HepG2 (cell line): ENCODE data around the gene SNRPD1. TPM values are rescaled to one million over a fixed set of nuclear protein-coding genes. Genes with fewer than 3 reads are reported as not detected.

Source experiments
- ATAC-seq: fragments of 200-7000 bp; cut with Tn5 transposase; 3 replicates; pipeline ENCODE4 v1.9.1; 2020; ENCODE audit warnings: mild to moderate bottlenecking, moderate library complexity
- BruUV-seq: library from RNA; stranded (reverse); fragments of 400-500 nt; replicated peaks from 2 replicates; lab custom pipeline; 2021; lab: Mats Ljungman, UMichigan
- CTCF ChIA-PET: fragments of 300-600 bp; formaldehyde crosslinking; extraction: SDS; loops from one replicate; lab custom pipeline; 2021; ENCODE audit warnings: low total read pairs, inconsistent platforms, low intra/inter-chr PET ratio; lab: Yijun Ruan, JAX
- POLR2A ChIA-PET: fragments of 350-600 bp; sonication (Branson Sonifier 250); formaldehyde crosslinking; loops from one replicate; lab custom pipeline; 2020; ENCODE audit warnings: antibody characterized with exemption, inconsistent platforms; lab: Yijun Ruan, JAX
- DNase-seq: peaks from one replicate; pipeline ENCODE4 v3.0.0-alpha.2; 2015; ENCODE audit warnings: low spot score
- FAIRE-seq: peaks from 3 replicates; lab custom pipeline; 2011; peaks lifted over from hg19 to GRCh38; lab: Jason Lieb, UNC
- H2AFZ ChIP-seq: one replicate; pipeline ENCODE4 v1.6.1; 2011; ENCODE audit warnings: low read length, inconsistent platforms
- H3K27ac ChIP-seq: fragments of 300-600 bp; 3 replicates; pipeline ENCODE4 v1.8.0; 2011; ENCODE audit warnings: mixed run types, mild to moderate bottlenecking, mixed read lengths, low read length, inconsistent platforms; ENCODE audit not compliant: insufficient read depth; ENCODE audit errors: extremely low read length
- H3K27me3 ChIP-seq, 2 experiments: fragments of 200-600 bp in 1 of 2; 2 replicates in 1 of 2; 3 replicates in 1 of 2; pipeline versions ENCODE4 v1.6.0 to v1.8.0; 2011; ENCODE audit warnings: low read length in 2 of 2, mild to moderate bottlenecking in 2 of 2, moderate library complexity in 2 of 2, inconsistent platforms in 1 of 2; ENCODE audit not compliant: insufficient read depth in 2 of 2, control insufficient read depth in 1 of 2
- H3K36me3 ChIP-seq, 2 experiments: fragments of 200-600 bp in 1 of 2; replicated peaks in 1 of 2; 2 replicates in 1 of 2; 3 replicates in 1 of 2; pipeline versions ENCODE4 v1.5.1 to v1.8.0; 2011; ENCODE audit warnings: low read length in 2 of 2, inconsistent platforms in 1 of 2; ENCODE audit not compliant: insufficient read depth in 2 of 2, control insufficient read depth in 1 of 2
- H3K4me1 ChIP-seq: 2 replicates; pipeline ENCODE4 v1.5.1; 2012; ENCODE audit warnings: low read length, inconsistent platforms; ENCODE audit not compliant: insufficient read depth
- H3K4me2 ChIP-seq: 2 replicates; pipeline ENCODE4 v1.6.0; 2011; ENCODE audit warnings: low read depth, low read length, inconsistent platforms
- H3K4me3 ChIP-seq, 3 experiments: fragments of 200-600 bp in 1 of 3; sonication (generic), shearing (Covaris generic) in 1 of 3; replicated peaks in 1 of 3; 2 replicates each; pipeline ENCODE4 v1.5.1; 2011 to 2016; ENCODE audit warnings: low read length in 3 of 3, inconsistent platforms in 2 of 3, low read depth in 2 of 3, mild to moderate bottlenecking in 2 of 3, control low read depth in 1 of 3, mixed read lengths in 1 of 3; ENCODE audit not compliant: insufficient read depth in 1 of 3
- H3K79me2 ChIP-seq: one replicate; pipeline ENCODE4 v1.6.1; 2011; ENCODE audit warnings: low read length, inconsistent platforms; ENCODE audit not compliant: insufficient read depth
- H3K9ac ChIP-seq: 2 replicates; pipeline ENCODE4 v1.6.0; 2011; ENCODE audit warnings: mild to moderate bottlenecking, low read depth, low read length, inconsistent platforms; ENCODE audit not compliant: insufficient read depth
- H3K9me3 ChIP-seq: 2 replicates; pipeline ENCODE4 v1.5.1; 2012; ENCODE audit warnings: mild to moderate bottlenecking, low read length
- H4K20me1 ChIP-seq: 2 replicates; pipeline ENCODE4 v1.6.0; 2011; ENCODE audit warnings: inconsistent platforms, mild to moderate bottlenecking, low read length, moderate library complexity; ENCODE audit not compliant: insufficient read depth
- BORCS8-MEF2B ChIP-seq: sonication (generic); formaldehyde crosslinking; IDR thresholded peaks from 2 replicates; pipeline ENCODE4 v1.8.0; 2022; ENCODE audit warnings: mild to moderate bottlenecking, missing genetic modification reagents
- DPF2 ChIP-seq: sonication (generic); formaldehyde crosslinking; IDR thresholded peaks from 2 replicates; pipeline ENCODE4 v1.4.0; 2020; ENCODE audit warnings: mild to moderate bottlenecking, low read depth, missing genetic modification reagents, borderline replicate concordance
- GMEB2 ChIP-seq: IDR thresholded peaks from 2 replicates; pipeline ENCODE4 v1.6.1; 2016; ENCODE audit warnings: missing biosample characterization, missing genetic modification reagents, low read depth
- MIER2 ChIP-seq: IDR thresholded peaks from 2 replicates; pipeline ENCODE4 v1.6.1; 2016; ENCODE audit warnings: missing biosample characterization, missing genetic modification reagents
- POLR2AphosphoS5 ChIP-seq: IDR thresholded peaks from 2 replicates; pipeline ENCODE4 v1.6.1; 2012; ENCODE audit warnings: low read depth, low read length
- RFXAP ChIP-seq: sonication (generic); formaldehyde crosslinking; IDR thresholded peaks from 2 replicates; pipeline ENCODE4 v1.4.0; 2020; ENCODE audit warnings: missing genetic modification reagents, borderline replicate concordance
- ZMAT3 ChIP-seq: sonication (generic); formaldehyde crosslinking; conservative IDR thresholded peaks from 2 replicates; pipeline ENCODE4 v1.7.0; 2021; ENCODE audit warnings: missing genetic modification reagents
- ZMYM3 ChIP-seq: sonication (generic); formaldehyde crosslinking; IDR thresholded peaks from 2 replicates; pipeline ENCODE4 v1.5.1; 2020; ENCODE audit warnings: mild to moderate bottlenecking, missing genetic modification reagents
- ZNF121 ChIP-seq: sonication (generic); formaldehyde crosslinking; IDR thresholded peaks from 2 replicates; pipeline ENCODE4 v1.5.0; 2020; ENCODE audit warnings: mild to moderate bottlenecking, missing genetic modification reagents
- ZNF18 ChIP-seq: sonication (generic); formaldehyde crosslinking; IDR thresholded peaks from 2 replicates; pipeline ENCODE4 v1.8.0; 2022; ENCODE audit warnings: mild to moderate bottlenecking, missing genetic modification reagents; ENCODE audit not compliant: insufficient replicate concordance
- ZNF335 ChIP-seq: sonication (generic); formaldehyde crosslinking; IDR thresholded peaks from 2 replicates; pipeline ENCODE4 v1.4.0; 2020; ENCODE audit warnings: missing genetic modification reagents
- ZNF773 ChIP-seq: sonication (generic); formaldehyde crosslinking; IDR thresholded peaks from 2 replicates; pipeline ENCODE4 v1.4.0; 2020; ENCODE audit warnings: missing genetic modification reagents, borderline replicate concordance
- ZSCAN30 ChIP-seq: sonication (generic); formaldehyde crosslinking; IDR thresholded peaks from 2 replicates; pipeline ENCODE4 v1.5.0; 2020; ENCODE audit warnings: mild to moderate bottlenecking, missing genetic modification reagents
- WGBS: methylation state at CpG from one replicate; pipeline ENCODE4 v1.1.6; 2017; ENCODE audit warnings: low lambda C conversion rate; 5-methylcytosine and 5-hydroxymethylcytosine counted together
- in situ Hi-C: cut with HindIII; loops from 2 replicates; pipeline ENCODE4 v1.10.0; 2017; ENCODE audit warnings: low pct_unique_long_range_greater_than_20kb; ENCODE audit not compliant: extremely low pct_ligation_motif_present
- intact Hi-C: fragments of 100-400 bp; cut with micrococcal nuclease; formaldehyde crosslinking; loops from one replicate; pipeline ENCODE4 v1.10.0; 2022; ENCODE audit not compliant: unreplicated experiment
- polyA plus RNA-seq, 8 experiments: library from polyadenylated mRNA; depleted of rRNA in 3 of 8; stranded (reverse) in 7 of 8; unstranded in 1 of 8; fragments of >200 nt; fragmentation: Illumina TruSeq in 4 of 8; extraction: Trizol in 4 of 8; gene quantifications; 2 replicates each; pipeline versions ENCODE4 v1.2.1 to v1.2.3, GENCODE V29; 2011 to 2016; ENCODE audit warnings: low read depth in 4 of 8, missing spikeins in 1 of 8, mixed read lengths in 1 of 8; ENCODE audit not compliant: insufficient read depth in 1 of 8
- total RNA-seq, 5 experiments: library from RNA; depleted of rRNA; stranded (reverse); fragments of >200 nt; fragmentation: Illumina TruSeq; extraction: Trizol; gene quantifications; 2 replicates each; pipeline ENCODE4 v1.2.3, GENCODE V29; 2016; ENCODE audit warnings: low read depth in 1 of 5
- TF ChIP-seq, protein P1 (sequence below): sonication (generic); formaldehyde crosslinking; IDR thresholded peaks from 2 replicates; pipeline ENCODE4 v1.5.1; 2020; ENCODE audit warnings: mild to moderate bottlenecking, moderate library complexity, missing genetic modification reagents
- TF ChIP-seq, protein P2 (sequence below): sonication (generic); formaldehyde crosslinking; IDR thresholded peaks from 2 replicates; pipeline ENCODE4 v1.4.0; 2020; ENCODE audit warnings: missing genetic modification reagents, borderline replicate concordance

Gene SNRPD1
- total and polyA plus RNA-seq, 2 of the 13 experiments (the other 11 are each of a cell fraction or from before 2014, with no cell fraction given) = 22.7 to 275 TPM

GRCh38 chr18:21678859-21679258, 66.7 kb downstream of the SNRPD1 start:
- 98% methylated on average over 1 of the region's 1 CpG for WGBS

GRCh38 chr18:21680161-21680560, 68.0 kb downstream of the SNRPD1 start:
- CTCF ChIA-PET = no interaction called here
- no peaks in the 10 kb centered on the region for H4K20me1 ChIP-seq
- no peaks in the 10 kb centered on the region for H3K79me2 ChIP-seq
- intact Hi-C loops = no loop called here
- BruUV-seq = no TSS peak
- no peaks in the 10 kb centered on the region for H3K27me3 ChIP-seq
- POLR2A ChIA-PET = no interaction called here
- H3K27ac ChIP-seq = no peak overlapping the region
- no peak for DNase-seq
- no peak overlapping the region for H2AFZ ChIP-seq
- H3K9ac ChIP-seq = no peak overlapping the region
- H3K4me2 ChIP-seq = no peak overlapping the region
- peaks cover 23% of the 10 kb centered on the region for H3K4me1 ChIP-seq
- FAIRE-seq = no peak
- WGBS = 93% methylated on average over 6 of the region's 6 CpGs
- no peak for ATAC-seq
- H3K4me3 ChIP-seq = no peak overlapping the region
- no peaks in the 10 kb centered on the region for H3K9me3 ChIP-seq
- H3K36me3 ChIP-seq = peaks cover 0 to 5% of the 10 kb centered on the region in 2 experiments; a peak in 4 of 5 replicates
- in situ Hi-C loops = no loop called here
- TF ChIP-seq ZNF18 (CRISPR knock-in tag) = no peak
- TF ChIP-seq ZMAT3 (CRISPR knock-in tag) = no peak
- TF ChIP-seq, protein P1, sequence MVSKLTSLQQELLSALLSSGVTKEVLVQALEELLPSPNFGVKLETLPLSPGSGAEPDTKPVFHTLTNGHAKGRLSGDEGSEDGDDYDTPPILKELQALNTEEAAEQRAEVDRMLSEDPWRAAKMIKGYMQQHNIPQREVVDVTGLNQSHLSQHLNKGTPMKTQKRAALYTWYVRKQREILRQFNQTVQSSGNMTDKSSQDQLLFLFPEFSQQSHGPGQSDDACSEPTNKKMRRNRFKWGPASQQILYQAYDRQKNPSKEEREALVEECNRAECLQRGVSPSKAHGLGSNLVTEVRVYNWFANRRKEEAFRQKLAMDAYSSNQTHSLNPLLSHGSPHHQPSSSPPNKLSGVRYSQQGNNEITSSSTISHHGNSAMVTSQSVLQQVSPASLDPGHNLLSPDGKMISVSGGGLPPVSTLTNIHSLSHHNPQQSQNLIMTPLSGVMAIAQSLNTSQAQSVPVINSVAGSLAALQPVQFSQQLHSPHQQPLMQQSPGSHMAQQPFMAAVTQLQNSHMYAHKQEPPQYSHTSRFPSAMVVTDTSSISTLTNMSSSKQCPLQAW (CRISPR knock-in tag) = no peak
- no peak for TF ChIP-seq ZNF335
- no peak for TF ChIP-seq ZNF121 (CRISPR knock-in tag)
- TF ChIP-seq ZSCAN30 = no peak
- TF ChIP-seq BORCS8-MEF2B (CRISPR knock-in tag) = no peak
- TF ChIP-seq GMEB2 (CRISPR knock-in tag) = no peak
- TF ChIP-seq, protein P2, sequence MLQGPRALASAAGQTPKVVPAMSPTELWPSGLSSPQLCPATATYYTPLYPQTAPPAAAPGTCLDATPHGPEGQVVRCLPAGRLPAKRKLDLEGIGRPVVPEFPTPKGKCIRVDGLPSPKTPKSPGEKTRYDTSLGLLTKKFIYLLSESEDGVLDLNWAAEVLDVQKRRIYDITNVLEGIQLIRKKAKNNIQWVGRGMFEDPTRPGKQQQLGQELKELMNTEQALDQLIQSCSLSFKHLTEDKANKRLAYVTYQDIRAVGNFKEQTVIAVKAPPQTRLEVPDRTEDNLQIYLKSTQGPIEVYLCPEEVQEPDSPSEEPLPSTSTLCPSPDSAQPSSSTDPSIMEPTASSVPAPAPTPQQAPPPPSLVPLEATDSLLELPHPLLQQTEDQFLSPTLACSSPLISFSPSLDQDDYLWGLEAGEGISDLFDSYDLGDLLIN (CRISPR knock-in tag) = no peak

More at GRCh38 chr18:21678859-21679258, 66.7 kb downstream of the SNRPD1 start:
- TF ChIP-seq DPF2 (CRISPR knock-in tag) = no peak
- TF ChIP-seq ZMYM3 (CRISPR knock-in tag) = no peak
- no peak for TF ChIP-seq ZNF773 (CRISPR knock-in tag)
- no peak for TF ChIP-seq POLR2AphosphoS5
- TF ChIP-seq RFXAP = no peak
- TF ChIP-seq MIER2 (CRISPR knock-in tag) = no peak
- Histone ChIP-seq H3K79me2 (no peaks in the 10 kb centered on the region), H4K20me1 (no peaks in the 10 kb centered on the region), H3K9me3 (no peaks in the 10 kb centered on the region), H3K4me1 (peaks cover 13% of the 10 kb centered on the region), H3K4me3 (no peak overlapping the region), H3K27me3 (no peaks in the 10 kb centered on the region), H2AFZ (no peak overlapping the region), H3K9ac (no peak overlapping the region), H3K4me2 (no peak overlapping the region), H3K27ac (no peak overlapping the region), H3K36me3 (peaks cover 0 to 5% of the 10 kb centered on the region in 2 experiments; a peak in 4 of 5 replicates)
- in situ Hi-C loops = no loop called here
- FAIRE-seq (no peak), DNase-seq (no peak), ATAC-seq (no peak)
- intact Hi-C loops = no loop called here
- no TSS peak for BruUV-seq
- POLR2A ChIA-PET = interaction anchor here (0.8 kb wide), 1 partner anchor 8 kb away, joined by 3 read pairs; no protein-coding TSS in a partner anchor
- CTCF ChIA-PET = no interaction called here
